GM12878 (cell line): Measurements from ENCODE around the gene TMEM87A. TPM values are rescaled to one million over a fixed set of nuclear protein-coding genes. Genes with fewer than 3 reads are reported as not detected.
A peak's percentile ranks its signal among the peaks of the same experiment; 100 is the strongest.

Source experiments
- ATAC-seq: fragments of 200-7000 bp; cut with Tn5 transposase; 3 replicates; pipeline ENCODE4 v1.9.1; 2020; ENCODE audit warnings: mild to moderate bottlenecking, moderate library complexity
- BruUV-seq: library from RNA; stranded (reverse); fragments of 400-500 nt; replicated peaks from 2 replicates; lab custom pipeline; 2021; lab: Mats Ljungman, UMichigan
- CTCF ChIA-PET: fragments of 300-600 bp; sonication (Branson Sonifier 250); formaldehyde crosslinking; extraction: SDS; loops from one replicate; lab custom pipeline; 2021; ENCODE audit warnings: inconsistent platforms; lab: Yijun Ruan, JAX
- POLR2A ChIA-PET: fragments of 350-600 bp; formaldehyde crosslinking; extraction: SDS; loops from one replicate; lab custom pipeline; 2021; ENCODE audit warnings: inconsistent platforms; lab: Charles Lee
- RAD21 ChIA-PET: fragments of 300-600 bp; sonication (Branson Sonifier 250); formaldehyde crosslinking; loops from one replicate; lab custom pipeline; 2023; ENCODE audit warnings: antibody characterized with exemption; ENCODE audit not compliant: unreplicated experiment; lab: Charles Lee
- SMC1A ChIA-PET: fragments of 300-600 bp; sonication (Branson Sonifier 250); formaldehyde crosslinking; loops from one replicate; lab custom pipeline; 2023; ENCODE audit not compliant: unreplicated experiment, uncharacterized antibody; lab: Charles Lee
- DNase-seq: peaks from one replicate; pipeline ENCODE4 v3.0.0-alpha.2; 2011; ENCODE audit warnings: low read depth, low spot score
- FAIRE-seq: peaks from 3 replicates; lab custom pipeline; 2011; peaks lifted over from hg19 to GRCh38; lab: Jason Lieb, UNC
- H2AFZ ChIP-seq: 2 replicates; pipeline ENCODE4 v1.6.0; 2011; ENCODE audit warnings: low read depth, low read length, control low read depth; ENCODE audit not compliant: control insufficient read depth
- H3K27ac ChIP-seq: 2 replicates; pipeline ENCODE4 v1.5.1; 2011; ENCODE audit warnings: control low read depth; ENCODE audit not compliant: control insufficient read depth, insufficient read depth
- H3K27me3 ChIP-seq, 2 experiments: replicated peaks in 1 of 2; 2 replicates each; pipeline versions ENCODE4 v1.6.0 to v1.6.1; 2011; ENCODE audit warnings: low read length in 1 of 2; ENCODE audit not compliant: control insufficient read depth in 2 of 2, insufficient read depth in 2 of 2
- H3K36me3 ChIP-seq, 2 experiments: 2 replicates each; pipeline ENCODE4 v1.5.1; 2011; ENCODE audit warnings: low read length in 1 of 2; ENCODE audit not compliant: control insufficient read depth in 2 of 2, insufficient read depth in 2 of 2
- H3K4me1 ChIP-seq: 2 replicates; pipeline ENCODE4 v1.6.1; 2011; ENCODE audit warnings: mild to moderate bottlenecking, low read length, moderate library complexity, mixed read lengths; ENCODE audit not compliant: control insufficient read depth, insufficient read depth
- H3K4me2 ChIP-seq: 2 replicates; pipeline ENCODE4 v1.6.0; 2011; ENCODE audit warnings: control low read depth; ENCODE audit not compliant: control insufficient read depth, insufficient read depth
- H3K4me3 ChIP-seq: fragments of 200-600 bp; sonication (generic); 2 replicates; pipeline ENCODE4 v1.5.1; 2016
- H3K79me2 ChIP-seq: 2 replicates; pipeline ENCODE4 v1.6.0; 2011; ENCODE audit warnings: low read length; ENCODE audit not compliant: control insufficient read depth, insufficient read depth
- H3K9ac ChIP-seq: 2 replicates; pipeline ENCODE4 v1.8.0; 2011; ENCODE audit warnings: low read length, control low read depth, mixed read lengths; ENCODE audit not compliant: control insufficient read depth, insufficient read depth
- H3K9me3 ChIP-seq: replicated peaks from 3 replicates; pipeline ENCODE4 v1.5.1; 2011; ENCODE audit warnings: mild to moderate bottlenecking, low read length; ENCODE audit not compliant: control insufficient read depth, insufficient read depth
- H4K20me1 ChIP-seq: 2 replicates; pipeline ENCODE4 v1.6.0; 2011; ENCODE audit not compliant: control insufficient read depth, insufficient read depth
- FOXM1 ChIP-seq: IDR thresholded peaks from 2 replicates; pipeline ENCODE4 v1.6.1; 2012; ENCODE audit warnings: low read depth, mild to moderate bottlenecking, inconsistent platforms, low read length, moderate library complexity
- WGBS: methylation state at CpG from one replicate; pipeline ENCODE4 v1.1.6; 2016; ENCODE audit warnings: low lambda C conversion rate; ENCODE audit not compliant: insufficient replicate concordance, insufficient coverage; ENCODE audit errors: missing lambda C conversion rate; 5-methylcytosine and 5-hydroxymethylcytosine counted together
- in situ Hi-C: fragments of 300-500 bp; cut with MboI; formaldehyde crosslinking; loops from 9 replicates; pipeline ENCODE4 v1.14.3; 2018; ENCODE audit warnings: mixed read lengths
- intact Hi-C: fragments of 100-400 bp; cut with micrococcal nuclease; formaldehyde crosslinking; loops from one replicate; pipeline ENCODE4 v1.14.2; 2022; ENCODE audit not compliant: unreplicated experiment
- polyA plus RNA-seq, 11 experiments: library from polyadenylated mRNA; depleted of rRNA in 4 of 11; unstranded in 6 of 11; stranded (reverse) in 5 of 11; fragments of >200 nt; fragmentation: Nextera tagmentation in 4 of 11; fragmentation: Illumina TruSeq in 1 of 11; extraction: Ambion mirVana in 4 of 11; extraction: Trizol in 1 of 11; gene quantifications; 1 replicate in 1 of 11; 2 replicates in 10 of 11; pipeline versions ENCODE4 v1.2.1 to v1.2.3, GENCODE V29; 2011 to 2016; ENCODE audit warnings: inconsistent platforms in 2 of 11, missing spikeins in 2 of 11, low read depth in 1 of 11
- total RNA-seq, 4 experiments: library from RNA; depleted of rRNA in 3 of 4; stranded (reverse); fragments of >200 nt in 3 of 4; fragmentation: Illumina TruSeq in 1 of 4; extraction: Trizol in 1 of 4; gene quantifications; 2 replicates each; pipeline versions ENCODE4 v1.2.1 to v1.2.3, GENCODE V29; 2013 to 2021
- TF ChIP-seq, protein P1 (sequence below): fragments of 450-650 bp; IDR thresholded peaks from 2 replicates; pipeline ENCODE4 v1.6.1; 2017; ENCODE audit warnings: mild to moderate bottlenecking, moderate library complexity
- TF ChIP-seq, protein P2 (sequence below): fragments of 450-650 bp; IDR thresholded peaks from 2 replicates; pipeline ENCODE4 v1.6.1; 2017; ENCODE audit warnings: mild to moderate bottlenecking, low read depth, inconsistent platforms; ENCODE audit not compliant: poor library complexity, severe bottlenecking
- TF ChIP-seq, protein P3 (sequence below): fragments of 450-650 bp; IDR thresholded peaks from 2 replicates; pipeline ENCODE4 v1.6.1; 2016; ENCODE audit warnings: mild to moderate bottlenecking, moderate library complexity, borderline replicate concordance
- TF ChIP-seq, protein P4 (sequence below): fragments of 150-350 bp; IDR thresholded peaks from 2 replicates; pipeline ENCODE4 v1.6.1; 2014; ENCODE audit warnings: mild to moderate bottlenecking, low read depth, low read length

TMEM87A gene
- total and polyA plus RNA-seq, 10 of the 15 experiments (the other 5 are each of a cell fraction or from before 2014, with no cell fraction given) = 18.2 to 53.2 (median 33.4) TPM

DNA sequence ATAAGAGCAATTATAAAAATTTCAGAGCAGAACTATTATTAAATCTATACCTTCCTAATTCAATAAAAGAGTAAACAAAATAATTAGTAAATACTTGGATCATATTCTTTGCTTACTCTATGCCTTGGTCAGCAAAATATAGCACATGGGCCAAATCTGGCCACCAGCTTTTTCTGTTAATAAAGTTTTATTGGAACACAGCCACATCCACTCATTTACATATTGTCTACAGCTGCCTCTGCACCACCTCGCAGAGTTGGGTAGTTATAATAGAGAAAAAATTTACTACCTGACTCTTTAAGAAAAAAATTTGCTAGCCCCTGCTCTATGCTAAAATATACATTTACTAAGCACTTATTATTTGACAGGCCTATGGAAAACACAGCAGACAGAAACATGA is 32.4 kb downstream of the TMEM87A start:
- Histone ChIP-seq H3K4me1 (no peaks in the 10 kb centered on the region), H4K20me1 (no peaks in the 10 kb centered on the region), H3K27ac (no peak overlapping the region), H3K27me3 (no peaks in the 10 kb centered on the region), H3K9ac (no peak overlapping the region), H3K9me3 (no peaks in the 10 kb centered on the region), H3K79me2 (no peaks in the 10 kb centered on the region), H3K4me2 (no peak overlapping the region), H2AFZ (no peak overlapping the region), H3K4me3 (no peak overlapping the region), H3K36me3 (peaks cover 0 to 18% of the 10 kb centered on the region in 2 experiments; a peak in 3 of 4 replicates)
- TF ChIP-seq, protein P1, sequence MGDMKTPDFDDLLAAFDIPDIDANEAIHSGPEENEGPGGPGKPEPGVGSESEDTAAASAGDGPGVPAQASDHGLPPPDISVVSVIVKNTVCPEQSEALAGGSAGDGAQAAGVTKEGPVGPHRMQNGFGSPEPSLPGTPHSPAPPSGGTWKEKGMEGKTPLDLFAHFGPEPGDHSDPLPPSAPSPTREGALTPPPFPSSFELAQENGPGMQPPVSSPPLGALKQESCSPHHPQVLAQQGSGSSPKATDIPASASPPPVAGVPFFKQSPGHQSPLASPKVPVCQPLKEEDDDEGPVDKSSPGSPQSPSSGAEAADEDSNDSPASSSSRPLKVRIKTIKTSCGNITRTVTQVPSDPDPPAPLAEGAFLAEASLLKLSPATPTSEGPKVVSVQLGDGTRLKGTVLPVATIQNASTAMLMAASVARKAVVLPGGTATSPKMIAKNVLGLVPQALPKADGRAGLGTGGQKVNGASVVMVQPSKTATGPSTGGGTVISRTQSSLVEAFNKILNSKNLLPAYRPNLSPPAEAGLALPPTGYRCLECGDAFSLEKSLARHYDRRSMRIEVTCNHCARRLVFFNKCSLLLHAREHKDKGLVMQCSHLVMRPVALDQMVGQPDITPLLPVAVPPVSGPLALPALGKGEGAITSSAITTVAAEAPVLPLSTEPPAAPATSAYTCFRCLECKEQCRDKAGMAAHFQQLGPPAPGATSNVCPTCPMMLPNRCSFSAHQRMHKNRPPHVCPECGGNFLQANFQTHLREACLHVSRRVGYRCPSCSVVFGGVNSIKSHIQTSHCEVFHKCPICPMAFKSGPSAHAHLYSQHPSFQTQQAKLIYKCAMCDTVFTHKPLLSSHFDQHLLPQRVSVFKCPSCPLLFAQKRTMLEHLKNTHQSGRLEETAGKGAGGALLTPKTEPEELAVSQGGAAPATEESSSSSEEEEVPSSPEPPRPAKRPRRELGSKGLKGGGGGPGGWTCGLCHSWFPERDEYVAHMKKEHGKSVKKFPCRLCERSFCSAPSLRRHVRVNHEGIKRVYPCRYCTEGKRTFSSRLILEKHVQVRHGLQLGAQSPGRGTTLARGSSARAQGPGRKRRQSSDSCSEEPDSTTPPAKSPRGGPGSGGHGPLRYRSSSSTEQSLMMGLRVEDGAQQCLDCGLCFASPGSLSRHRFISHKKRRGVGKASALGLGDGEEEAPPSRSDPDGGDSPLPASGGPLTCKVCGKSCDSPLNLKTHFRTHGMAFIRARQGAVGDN = no peak
- TF ChIP-seq, protein P2, sequence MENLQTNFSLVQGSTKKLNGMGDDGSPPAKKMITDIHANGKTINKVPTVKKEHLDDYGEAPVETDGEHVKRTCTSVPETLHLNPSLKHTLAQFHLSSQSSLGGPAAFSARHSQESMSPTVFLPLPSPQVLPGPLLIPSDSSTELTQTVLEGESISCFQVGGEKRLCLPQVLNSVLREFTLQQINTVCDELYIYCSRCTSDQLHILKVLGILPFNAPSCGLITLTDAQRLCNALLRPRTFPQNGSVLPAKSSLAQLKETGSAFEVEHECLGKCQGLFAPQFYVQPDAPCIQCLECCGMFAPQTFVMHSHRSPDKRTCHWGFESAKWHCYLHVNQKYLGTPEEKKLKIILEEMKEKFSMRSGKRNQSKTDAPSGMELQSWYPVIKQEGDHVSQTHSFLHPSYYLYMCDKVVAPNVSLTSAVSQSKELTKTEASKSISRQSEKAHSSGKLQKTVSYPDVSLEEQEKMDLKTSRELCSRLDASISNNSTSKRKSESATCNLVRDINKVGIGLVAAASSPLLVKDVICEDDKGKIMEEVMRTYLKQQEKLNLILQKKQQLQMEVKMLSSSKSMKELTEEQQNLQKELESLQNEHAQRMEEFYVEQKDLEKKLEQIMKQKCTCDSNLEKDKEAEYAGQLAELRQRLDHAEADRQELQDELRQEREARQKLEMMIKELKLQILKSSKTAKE = no peak
- no peak for TF ChIP-seq FOXM1
- TF ChIP-seq, protein P3, sequence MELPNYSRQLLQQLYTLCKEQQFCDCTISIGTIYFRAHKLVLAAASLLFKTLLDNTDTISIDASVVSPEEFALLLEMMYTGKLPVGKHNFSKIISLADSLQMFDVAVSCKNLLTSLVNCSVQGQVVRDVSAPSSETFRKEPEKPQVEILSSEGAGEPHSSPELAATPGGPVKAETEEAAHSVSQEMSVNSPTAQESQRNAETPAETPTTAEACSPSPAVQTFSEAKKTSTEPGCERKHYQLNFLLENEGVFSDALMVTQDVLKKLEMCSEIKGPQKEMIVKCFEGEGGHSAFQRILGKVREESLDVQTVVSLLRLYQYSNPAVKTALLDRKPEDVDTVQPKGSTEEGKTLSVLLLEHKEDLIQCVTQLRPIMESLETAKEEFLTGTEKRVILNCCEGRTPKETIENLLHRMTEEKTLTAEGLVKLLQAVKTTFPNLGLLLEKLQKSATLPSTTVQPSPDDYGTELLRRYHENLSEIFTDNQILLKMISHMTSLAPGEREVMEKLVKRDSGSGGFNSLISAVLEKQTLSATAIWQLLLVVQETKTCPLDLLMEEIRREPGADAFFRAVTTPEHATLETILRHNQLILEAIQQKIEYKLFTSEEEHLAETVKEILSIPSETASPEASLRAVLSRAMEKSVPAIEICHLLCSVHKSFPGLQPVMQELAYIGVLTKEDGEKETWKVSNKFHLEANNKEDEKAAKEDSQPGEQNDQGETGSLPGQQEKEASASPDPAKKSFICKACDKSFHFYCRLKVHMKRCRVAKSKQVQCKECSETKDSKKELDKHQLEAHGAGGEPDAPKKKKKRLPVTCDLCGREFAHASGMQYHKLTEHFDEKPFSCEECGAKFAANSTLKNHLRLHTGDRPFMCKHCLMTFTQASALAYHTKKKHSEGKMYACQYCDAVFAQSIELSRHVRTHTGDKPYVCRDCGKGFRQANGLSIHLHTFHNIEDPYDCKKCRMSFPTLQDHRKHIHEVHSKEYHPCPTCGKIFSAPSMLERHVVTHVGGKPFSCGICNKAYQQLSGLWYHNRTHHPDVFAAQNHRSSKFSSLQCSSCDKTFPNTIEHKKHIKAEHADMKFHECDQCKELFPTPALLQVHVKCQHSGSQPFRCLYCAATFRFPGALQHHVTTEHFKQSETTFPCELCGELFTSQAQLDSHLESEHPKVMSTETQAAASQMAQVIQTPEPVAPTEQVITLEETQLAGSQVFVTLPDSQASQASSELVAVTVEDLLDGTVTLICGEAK = peak; percentile 76
- TF ChIP-seq, protein P4, sequence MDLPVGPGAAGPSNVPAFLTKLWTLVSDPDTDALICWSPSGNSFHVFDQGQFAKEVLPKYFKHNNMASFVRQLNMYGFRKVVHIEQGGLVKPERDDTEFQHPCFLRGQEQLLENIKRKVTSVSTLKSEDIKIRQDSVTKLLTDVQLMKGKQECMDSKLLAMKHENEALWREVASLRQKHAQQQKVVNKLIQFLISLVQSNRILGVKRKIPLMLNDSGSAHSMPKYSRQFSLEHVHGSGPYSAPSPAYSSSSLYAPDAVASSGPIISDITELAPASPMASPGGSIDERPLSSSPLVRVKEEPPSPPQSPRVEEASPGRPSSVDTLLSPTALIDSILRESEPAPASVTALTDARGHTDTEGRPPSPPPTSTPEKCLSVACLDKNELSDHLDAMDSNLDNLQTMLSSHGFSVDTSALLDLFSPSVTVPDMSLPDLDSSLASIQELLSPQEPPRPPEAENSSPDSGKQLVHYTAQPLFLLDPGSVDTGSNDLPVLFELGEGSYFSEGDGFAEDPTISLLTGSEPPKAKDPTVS = no peak
- POLR2A ChIA-PET = interaction anchor here (0.6 kb wide), 2 partner anchors 20 to 301 kb away, joined by 3 to 4 read pairs; no protein-coding TSS in a partner anchor
- ATAC-seq = no peak
- in situ Hi-C loops = no loop called here
- no peak for DNase-seq
- SMC1A ChIA-PET = interaction anchor here (0.7 kb wide), 1 partner anchor 32 kb away, joined by 3 read pairs; no protein-coding TSS in a partner anchor
- intact Hi-C loops = no loop called here
- 97% methylated on average over 1 of the region's 1 CpG for WGBS
- no TSS peak for BruUV-seq
- CTCF ChIA-PET = interaction anchor here (1.5 kb wide), 1 partner anchor 13 kb away, joined by 3 read pairs; no protein-coding TSS in a partner anchor
- RAD21 ChIA-PET = no interaction called here
- no peak for FAIRE-seq
